ENCODE measurements around the gene ABCC6. TPM values are rescaled to one million over a fixed set of nuclear protein-coding genes. Genes with fewer than 3 reads are reported as not detected.

Gene ABCC6
- total and polyA plus RNA-seq, 2 experiments from 2014 or later = 7.1 to 10.0 TPM

GRCh38 chr16:16102738-16103137 is 120.6 kb downstream of the ABCC6 start:
- no peak for TF ChIP-seq CTCF (IDR thresholded peaks at IDR 0.05; ENCODE audit: low read depth, low read length)
- Histone ChIP-seq H3K27ac (no peak overlapping the region), H3K36me3 (peaks cover 11% of the 10 kb centered on the region), H3K27me3 (no peaks in the 10 kb centered on the region), H3K9me3 (ENCODE audit: low read depth) (no peaks in the 10 kb centered on the region), H3K4me3 (no peak overlapping the region), H3K4me1 (ENCODE audit: low read depth) (no peaks in the 10 kb centered on the region)
- DNase-seq (ENCODE audit: low read depth in 1 of 2, low spot score in 1 of 2) = no peak

DNA sequence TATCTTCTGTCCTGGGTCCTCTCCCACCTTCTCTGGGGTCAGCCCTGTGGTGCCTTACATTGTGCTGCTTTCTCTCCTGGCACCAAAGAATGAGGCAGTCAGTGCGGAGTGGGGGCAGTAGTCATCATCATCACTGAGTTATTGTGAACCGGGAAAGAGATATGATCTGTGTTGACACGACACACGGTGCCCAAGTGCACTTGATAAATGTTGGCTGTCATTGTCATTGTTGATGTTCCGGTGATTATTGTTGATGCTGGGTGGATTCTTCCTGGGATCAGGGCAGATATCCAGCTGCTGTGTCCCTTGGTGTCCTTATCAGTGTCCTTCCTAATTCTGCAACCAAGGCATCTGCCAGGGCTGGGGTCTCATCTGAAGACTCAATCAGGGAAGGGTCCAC is 121.7 kb downstream of the ABCC6 start:
- no peak for DNase-seq (ENCODE audit: low read depth in 1 of 2, low spot score in 1 of 2)

GRCh38 chr16:16100631-16101030 is 122.7 kb downstream of the ABCC6 start:
- TF ChIP-seq CTCF (IDR thresholded peaks at IDR 0.05; ENCODE audit: low read depth, low read length) = no peak

More for the DNA sequence above, 121.7 kb downstream of the ABCC6 start:
- H3K36me3 ChIP-seq = peaks cover 6% of the 10 kb centered on the region
- H3K4me3 ChIP-seq = no peak overlapping the region
- no peaks in the 10 kb centered on the region for H3K27me3 ChIP-seq
- H3K4me1 ChIP-seq (ENCODE audit: low read depth) = no peaks in the 10 kb centered on the region
- TF ChIP-seq CTCF (IDR thresholded peaks at IDR 0.05; ENCODE audit: low read depth, low read length) = no peak
- no peak overlapping the region for H3K27ac ChIP-seq
- H3K9me3 ChIP-seq (ENCODE audit: low read depth) = no peaks in the 10 kb centered on the region

GRCh38 chr16:16099320-16099719 is 124.0 kb downstream of the ABCC6 start:
- DNase-seq (ENCODE audit: low read depth in 1 of 2, low spot score in 1 of 2) = no peak
- H3K4me1 ChIP-seq (ENCODE audit: low read depth) = no peaks in the 10 kb centered on the region
- H3K27me3 ChIP-seq = no peaks in the 10 kb centered on the region
- no peak for TF ChIP-seq CTCF (IDR thresholded peaks at IDR 0.05; ENCODE audit: low read depth, low read length)
- H3K27ac ChIP-seq = no peak overlapping the region
- H3K36me3 ChIP-seq = peaks cover 6% of the 10 kb centered on the region
- no peak overlapping the region for H3K4me3 ChIP-seq
- no peaks in the 10 kb centered on the region for H3K9me3 ChIP-seq (ENCODE audit: low read depth)

More at GRCh38 chr16:16100631-16101030, 122.7 kb downstream of the ABCC6 start:
- H3K4me3 ChIP-seq = no peak overlapping the region
- DNase-seq (ENCODE audit: low read depth in 1 of 2, low spot score in 1 of 2) = no peak
- H3K4me1 ChIP-seq (ENCODE audit: low read depth) = no peaks in the 10 kb centered on the region
- H3K36me3 ChIP-seq = peaks cover 6% of the 10 kb centered on the region
- no peak overlapping the region for H3K27ac ChIP-seq
- no peaks in the 10 kb centered on the region for H3K9me3 ChIP-seq (ENCODE audit: low read depth)
- no peaks in the 10 kb centered on the region for H3K27me3 ChIP-seq

Other genes with a start within 250 kb of the ABCC6 start
- 34.6 and 74.5 TPM in 2 replicates for gene NOMO3, start 9.0 kb upstream of the ABCC6 start, total RNA-seq
- gene NOMO3, start 9.0 kb upstream of the ABCC6 start, polyA plus RNA-seq = 57.3 and 68.0 TPM in 2 replicates
- gene NPIPA7, start 155.6 kb upstream of the ABCC6 start, total RNA-seq = 0.81 and 1.8 TPM in 2 replicates
- gene NPIPA7, start 155.6 kb upstream of the ABCC6 start, polyA plus RNA-seq = 2.6 and 3.2 TPM in 2 replicates

Measured in cardiac muscle cell (in vitro differentiated cells and primary cell).